Upper lobe of left lung (tissue), 6 donors: ENCODE measurements around the gene SUMF1. TPM values are rescaled to one million over a fixed set of nuclear protein-coding genes. Genes with fewer than 3 reads are reported as not detected.

ENCODE experiments used
- ATAC-seq, 2 donors: fragments of 200-7000 bp; cut with Tn5 transposase; one replicate each; pipeline ENCODE4 v1.9.1; 2022; ENCODE audit warnings: mild to moderate bottlenecking in 2 of 2, moderate library complexity in 2 of 2; ENCODE audit not compliant: low FRiP score in 2 of 2
- DNase-seq, 2 donors: peaks; one replicate each; pipeline ENCODE4 v3.0.0-alpha.2; 2019 to 2020
- H3K27ac ChIP-seq, 4 donors: fragments of 200-600 bp; sonication (generic); one replicate each; pipeline ENCODE4 v1.5.1; 2016 to 2019
- H3K27me3 ChIP-seq, 4 donors: fragments of 200-600 bp; sonication (generic); one replicate each; pipeline ENCODE4 v1.5.1; 2017 to 2019
- H3K36me3 ChIP-seq, 4 donors: fragments of 200-600 bp; sonication (generic); one replicate each; pipeline ENCODE4 v1.5.1; 2016 to 2019
- H3K4me1 ChIP-seq, 4 donors: fragments of 200-600 bp; sonication (generic); one replicate each; pipeline ENCODE4 v1.5.1; 2018 to 2019
- H3K4me3 ChIP-seq, 4 donors: fragments of 200-600 bp; sonication (generic); one replicate each; pipeline ENCODE4 v1.5.1; 2017 to 2019; ENCODE audit warnings: mild to moderate bottlenecking in 2 of 4, moderate library complexity in 1 of 4
- H3K9me3 ChIP-seq, 4 donors: fragments of 200-600 bp; sonication (generic); one replicate each; pipeline ENCODE4 v1.5.1; 2018 to 2019
- CTCF ChIP-seq, 6 experiments: fragments of 450-650 bp in 4 of 6; fragments of 200-600 bp in 2 of 6; sonication (generic) in 2 of 6; IDR thresholded peaks; one replicate each; pipeline ENCODE4 v1.5.1; 2016 to 2019; ENCODE audit warnings: antibody characterized with exemption in 6 of 6
- EP300 ChIP-seq, 4 donors: sonication (generic); formaldehyde crosslinking; IDR thresholded peaks; one replicate each; pipeline ENCODE4 v1.5.1; 2017; ENCODE audit warnings: antibody characterized with exemption in 4 of 4, control low read depth in 2 of 4
- POLR2A ChIP-seq, 4 donors: fragments of 450-650 bp; IDR thresholded peaks; one replicate each; pipeline ENCODE4 v1.5.1; 2016 to 2017; ENCODE audit warnings: antibody characterized with exemption in 4 of 4, mild to moderate bottlenecking in 2 of 4
- POLR2AphosphoS5 ChIP-seq, 2 donors: sonication (generic); formaldehyde crosslinking; IDR thresholded peaks; one replicate each; pipeline ENCODE4 v1.5.1; 2017; ENCODE audit warnings: antibody characterized with exemption in 2 of 2
- WGBS, 2 donors: methylation state at CpG; one replicate each; pipeline ENCODE4 v1.1.5; 2017 to 2018; 5-methylcytosine and 5-hydroxymethylcytosine counted together
- total RNA-seq, 6 donors: library from RNA; depleted of rRNA in 4 of 6; stranded (reverse); fragments of >200 nt in 4 of 6; gene quantifications; one replicate each; pipeline versions ENCODE4 v1.1.0 to v1.2.1, GENCODE V29; 2016 to 2021
- donor health status: DM: no; HTN: no; CAD: no; lungs with moderate emphysema.
- donor health status: DM: no; HTN: yes; CAD: no; lungs with severe emphysema.

Gene SUMF1
- total RNA-seq, 6 donors from 2014 or later = 34.5 to 63.0 (median 54.0) TPM

DNA sequence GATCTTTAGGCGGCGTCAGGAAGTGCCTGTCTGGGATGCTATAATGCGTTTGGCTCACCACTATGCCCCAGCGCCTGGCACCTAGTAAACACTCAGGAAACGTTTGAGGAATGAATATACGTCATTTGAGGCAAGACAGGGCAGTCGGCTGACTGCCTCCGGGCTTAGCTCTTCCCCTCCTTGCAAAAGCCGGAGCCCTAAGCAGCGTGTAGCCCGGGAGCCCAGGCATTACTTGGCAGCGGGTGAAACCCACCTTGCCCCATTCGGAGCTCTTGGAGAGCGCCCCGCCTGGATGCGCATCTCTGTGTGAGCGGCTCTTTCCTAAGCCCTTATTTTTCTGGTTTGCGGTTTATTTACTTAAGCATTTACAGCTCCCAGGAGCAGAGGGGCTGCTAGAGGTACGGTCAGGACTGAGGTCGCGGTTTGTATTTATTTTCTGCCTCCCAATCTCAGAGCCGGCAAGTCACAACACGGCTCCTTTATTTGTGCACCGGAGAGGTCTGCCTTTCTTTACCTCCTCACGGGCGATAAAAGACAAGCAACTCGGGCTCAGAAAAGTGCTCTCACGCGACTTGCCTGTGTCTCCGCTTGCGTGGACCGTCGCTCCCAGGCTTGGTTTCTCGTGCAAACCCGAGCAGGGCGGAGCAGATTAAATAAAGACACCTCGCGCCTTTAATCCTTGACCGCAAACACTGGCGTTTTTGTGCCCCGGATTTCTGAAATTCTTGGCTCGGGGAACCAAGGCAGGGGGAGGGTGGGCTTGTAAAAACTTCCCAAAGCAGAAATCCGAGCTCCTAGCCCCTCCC lies 25.3 kb upstream of the SUMF1 start:
- H3K27me3 ChIP-seq = no peaks in the 10 kb centered on the region
- TF ChIP-seq EP300 (IDR thresholded peaks at IDR 0.05) (no peak), POLR2AphosphoS5 (IDR thresholded peaks at IDR 0.05) (peak in 1 of 2 donors; percentile 55), POLR2A (IDR thresholded peaks at IDR 0.05) (peak in 3 of 4 donors; percentile 36 to 73 (median 51)), CTCF (IDR thresholded peaks at IDR 0.05) (no peak)
- ATAC-seq (peak; percentile 53 to 71), DNase-seq (peak; percentile 15 to 81)
- no peaks in the 10 kb centered on the region for H3K9me3 ChIP-seq
- H3K4me3 ChIP-seq = peak overlapping the region; percentile 70 to 94 (median 84)
- peak overlapping the region; percentile 87 to 92 (median 88) for H3K27ac ChIP-seq
- 0 to 1% methylated on average over 41 to 43 of the region's 43 CpGs for WGBS, 2 donors
- no peaks in the 10 kb centered on the region for H3K36me3 ChIP-seq
- peaks cover 19 to 31% (median 25%) of the 10 kb centered on the region in 4 donors for H3K4me1 ChIP-seq

DNA sequence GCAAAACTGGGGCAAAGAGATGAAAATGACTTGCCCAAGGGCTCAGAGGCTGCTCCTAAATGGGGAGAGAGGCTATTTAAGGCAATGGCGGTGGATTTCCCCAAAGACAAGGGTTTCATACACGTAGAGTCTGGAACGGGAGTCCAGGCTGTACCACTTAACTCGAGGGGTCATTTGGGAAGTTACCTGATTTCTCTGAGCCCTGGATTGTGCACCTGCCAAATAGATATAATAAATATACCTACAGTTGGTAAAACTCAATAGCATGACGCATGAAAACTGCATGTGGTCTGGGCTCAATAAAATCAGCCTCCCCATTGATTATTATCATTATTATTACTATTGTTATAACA lies 24.8 kb upstream of the SUMF1 start:
- DNase-seq (no peak), ATAC-seq (no peak)
- H3K27ac ChIP-seq = peak overlapping the region in 1 of 4 donors; percentile 88
- H3K9me3 ChIP-seq = no peaks in the 10 kb centered on the region
- no peaks in the 10 kb centered on the region for H3K27me3 ChIP-seq
- WGBS, 2 donors = 20 to 35% methylated on average over 5 of the region's 5 CpGs
- H3K4me3 ChIP-seq = peak overlapping the region in 3 of 4 donors; percentile 70 to 94 (median 88)
- TF ChIP-seq CTCF (IDR thresholded peaks at IDR 0.05) = no peak
- TF ChIP-seq POLR2A (IDR thresholded peaks at IDR 0.05) = no peak
- no peak for TF ChIP-seq EP300 (IDR thresholded peaks at IDR 0.05)
- no peak for TF ChIP-seq POLR2AphosphoS5 (IDR thresholded peaks at IDR 0.05)
- peaks cover 19 to 31% (median 25%) of the 10 kb centered on the region in 4 donors for H3K4me1 ChIP-seq
- no peaks in the 10 kb centered on the region for H3K36me3 ChIP-seq

DNA sequence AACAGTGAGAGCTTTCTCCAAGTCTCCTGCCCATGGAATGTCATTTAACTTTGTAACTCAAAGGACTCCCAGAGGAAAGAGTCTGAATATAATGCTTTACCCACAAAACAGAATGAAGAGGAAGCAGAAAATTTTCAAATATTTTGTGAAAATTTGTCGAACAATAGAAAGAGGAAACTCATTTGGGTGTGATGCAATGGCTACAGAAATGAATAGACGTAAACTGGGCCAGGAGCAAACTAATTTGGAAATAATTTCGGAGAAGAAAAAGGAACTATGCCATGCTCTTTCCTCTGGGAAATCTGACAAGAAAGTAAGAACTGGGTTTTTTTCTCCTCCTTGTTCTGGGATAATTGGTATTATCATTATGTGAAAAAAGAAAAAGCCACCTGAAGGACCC lies 11.2 kb upstream of the SUMF1 start:
- DNase-seq (no peak), ATAC-seq (peak in 1 of 2 donors; percentile 39)
- Histone ChIP-seq H3K4me1 (peaks cover 0 to 3% (median 0%) of the 10 kb centered on the region in 4 donors), H3K36me3 (no peaks in the 10 kb centered on the region), H3K27ac (peak overlapping the region in 1 of 4 donors; percentile 37), H3K4me3 (no peak overlapping the region), H3K9me3 (no peaks in the 10 kb centered on the region), H3K27me3 (no peaks in the 10 kb centered on the region)
- TF ChIP-seq EP300 (IDR thresholded peaks at IDR 0.05) (no peak), POLR2A (IDR thresholded peaks at IDR 0.05) (no peak)
- WGBS, 2 donors = 56 to 59% methylated on average over 3 of the region's 3 CpGs

DNA sequence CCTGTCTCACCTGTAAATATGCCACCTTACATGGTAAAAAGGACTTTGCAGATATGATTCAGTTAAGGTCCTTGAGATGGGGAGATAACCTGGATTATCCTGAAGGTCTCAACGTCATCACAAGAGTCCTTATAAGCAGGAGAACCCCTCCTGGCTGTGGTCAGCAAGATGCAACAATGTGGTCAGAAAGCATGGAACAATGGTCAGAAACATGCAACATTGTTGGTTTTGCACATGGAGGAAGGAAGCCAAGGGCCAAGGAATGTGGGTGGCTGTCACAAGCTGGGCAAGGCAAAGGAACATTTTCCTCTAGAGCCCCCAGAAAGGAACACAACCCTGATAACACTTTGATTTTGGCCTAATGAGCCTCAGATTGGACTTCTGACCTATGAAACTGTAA lies 9.4 kb upstream of the SUMF1 start:
- Histone ChIP-seq H3K4me1 (peaks cover 0 to 3% (median 0%) of the 10 kb centered on the region in 4 donors), H3K4me3 (no peak overlapping the region), H3K9me3 (no peaks in the 10 kb centered on the region), H3K27me3 (no peaks in the 10 kb centered on the region), H3K27ac (no peak overlapping the region), H3K36me3 (no peaks in the 10 kb centered on the region)
- 20 to 41% methylated on average over 1 of the region's 1 CpG for WGBS, 2 donors
- ATAC-seq (no peak), DNase-seq (no peak)
- peak in 1 of 2 donors; percentile 47 for TF ChIP-seq POLR2AphosphoS5 (IDR thresholded peaks at IDR 0.05)
- no peak for TF ChIP-seq POLR2A (IDR thresholded peaks at IDR 0.05)
- TF ChIP-seq EP300 (IDR thresholded peaks at IDR 0.05) = peak in 1 of 4 donors; percentile 46

DNA sequence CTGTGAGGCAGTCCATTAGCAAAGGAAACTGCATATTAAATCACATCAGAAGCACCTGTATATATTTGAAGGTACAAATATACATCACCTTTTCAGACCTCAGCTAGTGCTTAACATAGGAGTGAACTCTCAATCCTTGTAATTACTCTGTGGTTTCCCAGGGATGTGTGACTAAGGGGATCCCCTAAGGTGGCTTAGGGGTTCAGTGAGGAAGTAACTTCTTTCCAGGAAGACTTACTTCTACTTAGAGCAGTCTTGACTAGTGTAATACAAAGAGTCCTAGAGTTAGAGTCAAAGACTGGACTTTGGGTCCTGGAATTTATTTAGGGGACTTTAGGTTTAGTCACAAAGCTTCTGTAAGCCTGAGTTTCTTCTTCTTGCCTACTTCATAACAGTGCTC lies 8.7 kb upstream of the SUMF1 start:
- Histone ChIP-seq H3K27ac (peak overlapping the region in 1 of 4 donors; percentile 67), H3K27me3 (no peaks in the 10 kb centered on the region), H3K4me3 (no peak overlapping the region), H3K9me3 (no peaks in the 10 kb centered on the region), H3K4me1 (peaks cover 0 to 3% (median 0%) of the 10 kb centered on the region in 4 donors), H3K36me3 (no peaks in the 10 kb centered on the region)
- no peak for ATAC-seq
- no peak for DNase-seq
- no peak for TF ChIP-seq POLR2A (IDR thresholded peaks at IDR 0.05)
- TF ChIP-seq EP300 (IDR thresholded peaks at IDR 0.05) = no peak
- TF ChIP-seq CTCF (IDR thresholded peaks at IDR 0.05) = no peak
- TF ChIP-seq POLR2AphosphoS5 (IDR thresholded peaks at IDR 0.05) = no peak
